NOMO-1 treated with DMSO at 0.1 percent for 48 hours (cell line): ENCODE data around the gene TMEM52.
A peak's percentile ranks its signal among the peaks of the same experiment; 100 is the strongest.

Experiments
- DNase-seq: peaks from one replicate; lab custom pipeline; 2025; ENCODE audit not compliant: unreplicated experiment; lab: John Stamatoyannopoulos, UW

Gene TMEM52

GRCh38 chr1:1876335-1876930 lies 42.6 kb downstream of the TMEM52 start:
- DNase-seq, result no peak

GRCh38 chr1:1875932-1876331 lies 43.1 kb downstream of the TMEM52 start:
- DNase-seq, result no peak

- DNase-seq, result no peak
These were observed 44.2 kb downstream of the TMEM52 start for GRCh38 chr1:1874901-1875300.

GRCh38 chr1:1873186-1873585 lies 45.9 kb downstream of the TMEM52 start:
- no peak for DNase-seq

GRCh38 chr1:1872329-1872994 lies 46.6 kb downstream of the TMEM52 start:
- no peak for DNase-seq

- DNase-seq, result peak; percentile 85
These were observed 49.6 kb downstream of the TMEM52 start for GRCh38 chr1:1869469-1869868.
